GM13977 (cell line): ENCODE results near the gene KRT79.

Source experiments
- DNase-seq: peaks from one replicate; pipeline ENCODE4 v3.0.0; 2012; ENCODE audit warnings: low spot score
- CTCF ChIP-seq: IDR thresholded peaks from 2 replicates; pipeline ENCODE4 v1.5.1; 2012; ENCODE audit warnings: mild to moderate bottlenecking, control low read depth; ENCODE audit not compliant: insufficient read depth; ENCODE audit errors: extremely low read depth, missing control alignments
- in situ Hi-C: fragments of 300-500 bp; cut with MboI; formaldehyde crosslinking; loops from one replicate; pipeline ENCODE4 v1.12.0; 2022; ENCODE audit warnings: low sequenced_read_pairs, low pct_unique_long_range_greater_than_20kb, mixed read lengths, inconsistent platforms; ENCODE audit not compliant: unreplicated experiment

Gene KRT79

GRCh38 chr12:52870361-52871290 lies 36.5 kb upstream of the KRT79 start:
- peak; percentile 73 for TF ChIP-seq CTCF
- peak; percentile 85 for DNase-seq
- in situ Hi-C loops = no loop called here

GRCh38 chr12:52867642-52868041 lies 33.5 kb upstream of the KRT79 start:
- TF ChIP-seq CTCF = no peak
- in situ Hi-C loops = no loop called here
- no peak for DNase-seq

GRCh38 chr12:52867152-52867551 lies 33.0 kb upstream of the KRT79 start:
- no peak for DNase-seq
- in situ Hi-C loops = no loop called here
- no peak for TF ChIP-seq CTCF

- DNase-seq = peak; percentile 62
- in situ Hi-C loops = no loop called here
- TF ChIP-seq CTCF = peak; percentile 66
These were observed 31.2 kb upstream of the KRT79 start for GRCh38 chr12:52865090-52865944.

- DNase-seq = no peak
- TF ChIP-seq CTCF = no peak
- in situ Hi-C loops = no loop called here
These were observed 27.9 kb upstream of the KRT79 start for GRCh38 chr12:52862023-52862422.

GRCh38 chr12:52861511-52861910 lies 27.4 kb upstream of the KRT79 start:
- in situ Hi-C loops = no loop called here

More at GRCh38 chr12:52861511-52861910, 27.4 kb upstream of the KRT79 start:
- no peak for DNase-seq
- no peak for TF ChIP-seq CTCF
